K562 (cell line): ENCODE data around the gene CCDC71L. TPM values are rescaled to one million over a fixed set of nuclear protein-coding genes. Genes with fewer than 3 reads are reported as not detected.

Experiments
- CBX3 ChIP-seq, 2 experiments: IDR thresholded peaks; 1 replicate in 1 of 2; 2 replicates in 1 of 2; pipeline ENCODE4 v1.6.1; 2012; ENCODE audit warnings: inconsistent platforms in 2 of 2, low read length in 2 of 2, borderline replicate concordance in 1 of 2, control low read depth in 1 of 2
- ELF1 ChIP-seq: fragments of 200-800 bp; sonication (Bioruptor generic); IDR thresholded peaks from 2 replicates; pipeline ENCODE4 v1.6.1; 2016; ENCODE audit warnings: missing genetic modification characterization, missing compliant biosample characterization
- LEF1 ChIP-seq: fragments of 450-650 bp; IDR thresholded peaks from 2 replicates; pipeline ENCODE4 v1.6.1; 2016; ENCODE audit warnings: mild to moderate bottlenecking
- NFIX ChIP-seq: fragments of 250-450 bp; sonication (Bioruptor Pico); IDR thresholded peaks from 2 replicates; pipeline ENCODE4 v1.4.0; 2020; ENCODE audit warnings: low read depth, mild to moderate bottlenecking, moderate library complexity
- RBM25 ChIP-seq: fragments of 200-400 bp; formaldehyde crosslinking; IDR thresholded peaks from 2 replicates; pipeline ENCODE4 v1.6.1; 2018; ENCODE audit warnings: low read length, low read depth, moderate library complexity; ENCODE audit not compliant: severe bottlenecking
- SIRT6 ChIP-seq: IDR thresholded peaks from one replicate; pipeline ENCODE4 v1.6.1; 2012; ENCODE audit warnings: low read depth, mild to moderate bottlenecking, control low read depth, inconsistent platforms, low read length, moderate library complexity
- TRIM28 ChIP-seq: fragments of 450-650 bp; IDR thresholded peaks from 2 replicates; pipeline ENCODE4 v1.6.1; 2017
- XRCC3 ChIP-seq: fragments of 450-650 bp; IDR thresholded peaks from 2 replicates; pipeline ENCODE4 v1.6.1; 2017; ENCODE audit warnings: mild to moderate bottlenecking, moderate library complexity
- polyA plus RNA-seq, 8 experiments: library from polyadenylated mRNA; depleted of rRNA in 4 of 8; stranded (reverse) in 5 of 8; unstranded in 3 of 8; fragments of >200 nt; fragmentation: Nextera tagmentation in 2 of 8; fragmentation: Illumina TruSeq in 1 of 8; extraction: Ambion mirVana in 2 of 8; extraction: Trizol in 1 of 8; gene quantifications; 2 replicates each; pipeline versions ENCODE4 v1.2.1 to v1.2.3, GENCODE V29; 2011 to 2014; ENCODE audit warnings: inconsistent platforms in 1 of 8, missing spikeins in 1 of 8
- total RNA-seq, 7 experiments: library from RNA; depleted of rRNA in 6 of 7; stranded (reverse); fragments of >200 nt in 6 of 7; fragmentation: Illumina TruSeq in 2 of 7; extraction: Trizol in 2 of 7; gene quantifications; 2 replicates each; pipeline versions ENCODE4 v1.2.1 to v1.2.3, GENCODE V29; 2011 to 2021; ENCODE audit warnings: low replicate concordance in 1 of 7
- TF ChIP-seq, protein P1 (sequence below): IDR thresholded peaks from 2 replicates; pipeline ENCODE4 v1.6.1; 2012; ENCODE audit warnings: low read depth, low read length, improper control_type of control experiment, borderline replicate concordance
- TF ChIP-seq, protein P2 (sequence below): fragments of 250-450 bp; sonication (Bioruptor Pico); IDR thresholded peaks from 2 replicates; pipeline ENCODE4 v1.4.0; 2020; ENCODE audit warnings: mild to moderate bottlenecking, moderate library complexity
- TF ChIP-seq, protein P3 (sequence below): fragments of 450-650 bp; IDR thresholded peaks from 2 replicates; pipeline ENCODE4 v1.6.1; 2016
- TF ChIP-seq, protein P4 (sequence below): sonication (generic); formaldehyde crosslinking; IDR thresholded peaks from 2 replicates; pipeline ENCODE4 v1.8.1; 2023; ENCODE audit warnings: mild to moderate bottlenecking, missing genetic modification reagents, moderate library complexity
- TF ChIP-seq, protein P5 (sequence below): fragments of 450-650 bp; IDR thresholded peaks from 2 replicates; pipeline ENCODE4 v1.6.1; 2018; ENCODE audit warnings: mild to moderate bottlenecking, low read depth; ENCODE audit not compliant: partially characterized antibody
- TF ChIP-seq, protein P6 (sequence below): fragments of 450-650 bp; formaldehyde crosslinking; IDR thresholded peaks from 2 replicates; pipeline ENCODE4 v1.4.0; 2022; ENCODE audit warnings: missing genetic modification characterization

CCDC71L gene
- total and polyA plus RNA-seq, 9 of the 15 experiments (the other 6 are each of a cell fraction or from before 2014, with no cell fraction given) = 5.7 to 108 (median 25.4) TPM

DNA sequence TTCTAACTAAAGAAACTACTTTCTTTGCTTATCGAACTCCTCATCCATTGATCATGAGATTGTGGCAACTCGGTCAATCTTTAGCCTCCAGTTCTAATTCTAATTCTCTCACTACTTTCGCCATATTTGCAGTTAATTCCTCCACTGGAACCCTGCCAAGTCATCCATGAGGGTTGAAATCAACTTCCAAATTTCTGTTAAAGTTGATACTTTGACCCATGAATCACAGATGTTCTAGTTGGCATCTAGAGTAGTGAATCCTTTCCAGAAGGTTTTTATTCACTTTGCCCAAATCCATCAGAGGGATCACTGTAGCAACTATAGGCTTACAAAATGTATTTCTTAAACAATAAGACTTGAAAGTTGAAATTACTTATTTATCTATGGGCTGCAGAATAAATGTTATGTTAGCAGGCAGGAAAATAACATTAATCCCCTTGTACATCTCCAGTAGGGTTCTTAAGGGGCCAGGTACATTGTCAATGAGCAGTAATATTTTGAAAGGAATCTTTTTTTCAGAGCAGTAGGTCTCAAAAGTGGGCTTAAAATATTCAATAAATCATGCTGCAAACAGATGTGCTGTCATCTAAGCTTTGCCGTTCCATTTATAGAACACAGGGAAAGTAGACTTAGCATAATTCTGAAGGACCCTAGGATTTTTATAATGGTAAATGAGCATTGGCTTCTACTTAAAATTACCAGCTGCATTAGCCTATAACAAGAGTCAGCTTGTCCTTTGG is 39.4 kb downstream of the CCDC71L start (continued):
- TF ChIP-seq, protein P1, sequence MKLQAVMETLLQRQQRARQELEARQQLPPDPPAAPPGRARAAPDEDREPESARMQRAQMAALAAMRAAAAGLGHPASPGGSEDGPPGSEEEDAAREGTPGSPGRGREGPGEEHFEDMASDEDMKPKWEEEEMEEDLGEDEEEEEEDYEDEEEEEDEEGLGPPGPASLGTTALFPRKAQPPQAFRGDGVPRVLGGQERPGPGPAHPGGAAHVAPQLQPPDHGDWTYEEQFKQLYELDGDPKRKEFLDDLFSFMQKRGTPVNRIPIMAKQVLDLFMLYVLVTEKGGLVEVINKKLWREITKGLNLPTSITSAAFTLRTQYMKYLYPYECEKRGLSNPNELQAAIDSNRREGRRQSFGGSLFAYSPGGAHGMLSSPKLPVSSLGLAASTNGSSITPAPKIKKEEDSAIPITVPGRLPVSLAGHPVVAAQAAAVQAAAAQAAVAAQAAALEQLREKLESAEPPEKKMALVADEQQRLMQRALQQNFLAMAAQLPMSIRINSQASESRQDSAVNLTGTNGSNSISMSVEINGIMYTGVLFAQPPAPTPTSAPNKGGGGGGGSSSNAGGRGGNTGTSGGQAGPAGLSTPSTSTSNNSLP = no peak
- TF ChIP-seq, protein P2, sequence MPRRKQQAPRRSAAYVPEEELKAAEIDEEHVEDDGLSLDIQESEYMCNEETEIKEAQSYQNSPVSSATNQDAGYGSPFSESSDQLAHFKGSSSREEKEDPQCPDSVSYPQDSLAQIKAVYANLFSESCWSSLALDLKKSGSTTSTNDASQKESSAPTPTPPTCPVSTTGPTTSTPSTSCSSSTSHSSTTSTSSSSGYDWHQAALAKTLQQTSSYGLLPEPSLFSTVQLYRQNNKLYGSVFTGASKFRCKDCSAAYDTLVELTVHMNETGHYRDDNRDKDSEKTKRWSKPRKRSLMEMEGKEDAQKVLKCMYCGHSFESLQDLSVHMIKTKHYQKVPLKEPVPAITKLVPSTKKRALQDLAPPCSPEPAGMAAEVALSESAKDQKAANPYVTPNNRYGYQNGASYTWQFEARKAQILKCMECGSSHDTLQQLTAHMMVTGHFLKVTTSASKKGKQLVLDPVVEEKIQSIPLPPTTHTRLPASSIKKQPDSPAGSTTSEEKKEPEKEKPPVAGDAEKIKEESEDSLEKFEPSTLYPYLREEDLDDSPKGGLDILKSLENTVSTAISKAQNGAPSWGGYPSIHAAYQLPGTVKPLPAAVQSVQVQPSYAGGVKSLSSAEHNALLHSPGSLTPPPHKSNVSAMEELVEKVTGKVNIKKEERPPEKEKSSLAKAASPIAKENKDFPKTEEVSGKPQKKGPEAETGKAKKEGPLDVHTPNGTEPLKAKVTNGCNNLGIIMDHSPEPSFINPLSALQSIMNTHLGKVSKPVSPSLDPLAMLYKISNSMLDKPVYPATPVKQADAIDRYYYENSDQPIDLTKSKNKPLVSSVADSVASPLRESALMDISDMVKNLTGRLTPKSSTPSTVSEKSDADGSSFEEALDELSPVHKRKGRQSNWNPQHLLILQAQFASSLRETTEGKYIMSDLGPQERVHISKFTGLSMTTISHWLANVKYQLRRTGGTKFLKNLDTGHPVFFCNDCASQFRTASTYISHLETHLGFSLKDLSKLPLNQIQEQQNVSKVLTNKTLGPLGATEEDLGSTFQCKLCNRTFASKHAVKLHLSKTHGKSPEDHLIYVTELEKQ = no peak
- 0 out of 2 replicates have a peak, but pooled peaks have one; percentile 9 for TF ChIP-seq NFIX (CRISPR knock-in tag)
- TF ChIP-seq, protein P3, sequence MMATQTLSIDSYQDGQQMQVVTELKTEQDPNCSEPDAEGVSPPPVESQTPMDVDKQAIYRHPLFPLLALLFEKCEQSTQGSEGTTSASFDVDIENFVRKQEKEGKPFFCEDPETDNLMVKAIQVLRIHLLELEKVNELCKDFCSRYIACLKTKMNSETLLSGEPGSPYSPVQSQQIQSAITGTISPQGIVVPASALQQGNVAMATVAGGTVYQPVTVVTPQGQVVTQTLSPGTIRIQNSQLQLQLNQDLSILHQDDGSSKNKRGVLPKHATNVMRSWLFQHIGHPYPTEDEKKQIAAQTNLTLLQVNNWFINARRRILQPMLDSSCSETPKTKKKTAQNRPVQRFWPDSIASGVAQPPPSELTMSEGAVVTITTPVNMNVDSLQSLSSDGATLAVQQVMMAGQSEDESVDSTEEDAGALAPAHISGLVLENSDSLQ = peak; percentile 50; the same call in 1 of the 2 replicates
- TF ChIP-seq, protein P4, sequence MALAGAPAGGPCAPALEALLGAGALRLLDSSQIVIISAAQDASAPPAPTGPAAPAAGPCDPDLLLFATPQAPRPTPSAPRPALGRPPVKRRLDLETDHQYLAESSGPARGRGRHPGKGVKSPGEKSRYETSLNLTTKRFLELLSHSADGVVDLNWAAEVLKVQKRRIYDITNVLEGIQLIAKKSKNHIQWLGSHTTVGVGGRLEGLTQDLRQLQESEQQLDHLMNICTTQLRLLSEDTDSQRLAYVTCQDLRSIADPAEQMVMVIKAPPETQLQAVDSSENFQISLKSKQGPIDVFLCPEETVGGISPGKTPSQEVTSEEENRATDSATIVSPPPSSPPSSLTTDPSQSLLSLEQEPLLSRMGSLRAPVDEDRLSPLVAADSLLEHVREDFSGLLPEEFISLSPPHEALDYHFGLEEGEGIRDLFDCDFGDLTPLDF (CRISPR knock-in tag) = no peak
- no peak for TF ChIP-seq SIRT6
- peak in 1 of 2 experiments; percentile 94; a peak in 1 of 3 replicates for TF ChIP-seq CBX3 (IDR thresholded peaks at IDR 0.05; ENCODE audit: borderline replicate concordance in 1 of 2, low read length in 2 of 2)
- TF ChIP-seq ELF1 (tag) = peak; percentile 23; the same call in 1 of the 2 replicates
- no peak for TF ChIP-seq LEF1
- peak; percentile 77 for TF ChIP-seq TRIM28
- TF ChIP-seq, protein P5, sequence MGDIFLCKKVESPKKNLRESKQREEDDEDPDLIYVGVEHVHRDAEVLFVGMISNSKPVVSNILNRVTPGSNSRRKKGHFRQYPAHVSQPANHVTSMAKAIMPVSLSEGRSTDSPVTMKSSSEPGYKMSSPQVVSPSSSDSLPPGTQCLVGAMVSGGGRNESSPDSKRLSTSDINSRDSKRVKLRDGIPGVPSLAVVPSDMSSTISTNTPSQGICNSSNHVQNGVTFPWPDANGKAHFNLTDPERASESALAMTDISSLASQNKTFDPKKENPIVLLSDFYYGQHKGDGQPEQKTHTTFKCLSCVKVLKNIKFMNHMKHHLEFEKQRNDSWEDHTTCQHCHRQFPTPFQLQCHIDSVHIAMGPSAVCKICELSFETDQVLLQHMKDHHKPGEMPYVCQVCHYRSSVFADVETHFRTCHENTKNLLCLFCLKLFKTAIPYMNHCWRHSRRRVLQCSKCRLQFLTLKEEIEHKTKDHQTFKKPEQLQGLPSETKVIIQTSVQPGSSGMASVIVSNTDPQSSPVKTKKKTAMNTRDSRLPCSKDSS = peak; percentile 74
- TF ChIP-seq XRCC3 = peak; percentile 23; the same call in 1 of the 2 replicates
- TF ChIP-seq, protein P6, sequence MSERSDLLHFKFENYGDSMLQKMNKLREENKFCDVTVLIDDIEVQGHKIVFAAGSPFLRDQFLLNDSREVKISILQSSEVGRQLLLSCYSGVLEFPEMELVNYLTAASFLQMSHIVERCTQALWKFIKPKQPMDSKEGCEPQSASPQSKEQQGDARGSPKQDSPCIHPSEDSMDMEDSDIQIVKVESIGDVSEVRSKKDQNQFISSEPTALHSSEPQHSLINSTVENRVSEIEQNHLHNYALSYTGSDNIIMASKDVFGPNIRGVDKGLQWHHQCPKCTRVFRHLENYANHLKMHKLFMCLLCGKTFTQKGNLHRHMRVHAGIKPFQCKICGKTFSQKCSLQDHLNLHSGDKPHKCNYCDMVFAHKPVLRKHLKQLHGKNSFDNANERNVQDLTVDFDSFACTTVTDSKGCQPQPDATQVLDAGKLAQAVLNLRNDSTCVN (CRISPR knock-in tag) = no peak
- no peak for TF ChIP-seq RBM25
